A204.1 (cell line): ENCODE measurements around the gene AKR1B15.
A peak's percentile ranks its signal among the peaks of the same experiment; 100 is the strongest.
"Not testable (repeated sequence)": the region's sequence is repeated elsewhere in the genome, so short reads cannot be mapped to it uniquely, and the experiment has no call there.

Experiments used
- FAIRE-seq: peaks from 2 replicates; lab custom pipeline; 2012; peaks lifted over from hg19 to GRCh38; lab: Jason Lieb, UNC

Gene AKR1B15

DNA sequence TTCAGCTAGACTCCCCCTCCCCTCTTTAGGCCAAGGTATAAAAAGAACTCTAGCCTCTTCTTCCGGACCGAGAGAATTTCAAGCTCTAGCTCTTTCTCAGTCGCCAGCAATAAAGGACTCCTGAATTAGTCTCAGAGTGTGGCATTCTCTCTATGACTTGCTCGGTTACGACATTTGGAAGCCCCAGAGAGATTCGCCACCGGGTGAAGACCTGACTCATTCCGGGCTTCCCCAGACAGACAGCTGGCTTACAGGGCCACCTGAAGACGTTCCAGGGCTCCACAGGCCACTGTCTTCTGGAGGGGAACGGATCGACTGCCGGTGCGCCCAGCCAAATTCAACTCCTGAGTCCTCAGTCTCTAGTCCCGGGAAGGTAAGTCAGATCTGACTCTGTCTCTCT, at the start of gene AKR1B15:
TSS of gene AKR1B15 (plus strand) at position 234 of the 400 bp plus-strand sequence. CDS start 15,510 bp downstream, outside the sequence.
- no peak for FAIRE-seq

DNA sequence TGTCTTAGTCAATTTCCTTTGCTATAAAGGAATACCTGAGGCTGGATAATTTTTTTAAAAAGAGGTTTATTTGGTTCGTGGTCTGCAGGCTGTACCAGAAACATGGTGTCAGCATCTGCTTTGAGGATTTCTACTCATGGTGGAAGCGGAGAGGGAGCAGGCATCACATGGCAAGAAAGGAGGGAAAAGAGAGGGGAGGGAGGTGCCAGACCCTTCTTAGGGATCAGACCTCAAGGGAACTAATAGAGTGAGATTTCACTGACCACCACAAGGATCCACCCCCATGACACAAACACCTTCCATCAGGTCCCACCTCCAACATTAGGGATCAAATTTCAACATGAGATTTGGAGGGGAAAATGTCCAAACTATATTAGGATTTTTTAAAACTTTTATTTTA, 48.5 kb upstream of the AKR1B15 start:
- FAIRE-seq: no peak

GRCh38 chr7:134500982-134501381, 47.9 kb upstream of the AKR1B15 start:
- no peak for FAIRE-seq

DNA sequence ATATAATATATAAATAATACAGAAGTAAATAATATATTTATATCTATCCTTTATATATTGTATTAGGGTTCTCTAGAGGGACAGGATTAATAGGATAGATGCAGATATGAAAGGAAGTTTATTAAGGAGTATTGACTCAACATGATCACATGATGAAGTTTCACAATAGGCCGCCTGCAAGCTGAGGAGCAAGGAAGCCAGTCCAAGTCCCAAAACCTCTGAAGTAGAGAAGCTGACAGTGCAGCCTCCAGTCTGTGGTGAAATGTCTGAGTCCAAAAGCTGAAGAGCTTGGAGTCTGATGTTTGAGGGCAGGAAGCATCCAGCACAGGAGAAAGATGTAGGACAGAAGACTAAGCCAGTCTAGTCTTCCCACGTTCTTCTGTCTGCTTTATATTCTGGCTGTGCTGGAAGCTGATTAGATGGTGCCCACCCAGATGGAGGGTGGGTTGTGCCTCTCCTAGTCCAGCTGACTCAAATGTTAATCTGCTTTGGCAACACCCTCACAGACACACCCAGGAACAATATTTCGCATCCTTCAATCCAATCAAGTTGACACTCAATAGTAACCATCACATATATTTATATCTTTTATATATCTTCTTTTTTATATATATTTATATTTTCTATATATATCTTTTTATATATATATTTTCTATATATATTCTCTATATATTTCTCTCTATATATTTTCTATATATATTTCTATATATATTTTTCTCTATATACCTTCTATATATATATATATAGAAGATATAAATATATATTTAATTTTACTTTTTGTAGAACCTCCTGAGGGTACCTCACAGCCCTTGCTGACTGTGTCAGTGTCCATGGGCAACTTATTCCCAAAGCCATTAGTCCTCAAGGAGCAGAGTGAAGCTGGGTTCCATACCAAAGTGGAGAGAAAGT, 46.2 kb upstream of the AKR1B15 start:
- FAIRE-seq: peak; percentile 91

GRCh38 chr7:134504660-134505164, 44.2 kb upstream of the AKR1B15 start:
- FAIRE-seq: no peak

- no peak for FAIRE-seq
Measured at GRCh38 chr7:134505856-134506255, 43.1 kb upstream of the AKR1B15 start.

DNA sequence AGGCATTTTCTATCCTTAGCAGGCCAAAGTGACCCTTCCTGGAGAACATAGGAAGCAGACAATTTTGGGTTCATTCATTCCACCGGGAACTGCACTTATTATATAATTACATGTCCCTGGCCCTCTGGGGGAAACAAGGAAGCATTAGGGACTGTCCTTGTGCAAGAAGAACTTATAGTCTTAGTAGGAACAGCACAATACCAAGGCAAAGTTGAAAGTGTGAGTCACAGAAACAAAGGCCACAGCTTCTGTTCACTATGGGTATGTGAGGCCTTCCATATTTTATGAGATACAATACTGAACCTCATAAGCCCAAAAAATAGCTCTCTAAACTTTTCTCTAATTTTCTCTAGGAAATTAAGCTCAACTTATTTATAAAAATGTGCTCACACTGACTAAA, 39.9 kb upstream of the AKR1B15 start:
- FAIRE-seq: no peak

- no peak for FAIRE-seq
Measured at GRCh38 chr7:134510646-134511045, 38.3 kb upstream of the AKR1B15 start.

- FAIRE-seq: no peak
Measured at GRCh38 chr7:134512271-134512670, 36.6 kb upstream of the AKR1B15 start.

- FAIRE-seq: no peak
Measured at GRCh38 chr7:134513169-134513752, 35.6 kb upstream of the AKR1B15 start.

DNA sequence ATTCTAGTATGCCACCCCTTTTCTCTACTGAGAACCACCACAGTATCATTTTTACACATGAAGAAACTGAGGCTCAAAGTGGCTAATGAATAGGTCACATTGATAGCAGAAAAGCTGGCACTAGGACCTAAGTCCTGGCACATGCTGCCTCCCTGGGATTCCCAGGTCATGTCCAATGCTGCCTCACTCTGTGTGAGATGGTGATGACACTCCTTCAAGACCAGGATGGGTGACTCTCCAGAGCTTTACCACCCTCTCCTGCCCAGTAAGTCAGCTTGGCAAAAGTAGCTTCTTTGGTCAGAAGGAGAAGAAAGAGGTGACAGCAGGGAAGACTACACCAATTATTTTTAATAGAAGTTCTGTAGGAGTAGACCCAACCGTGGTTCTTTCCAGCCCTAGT, 34.8 kb upstream of the AKR1B15 start:
- FAIRE-seq: no peak

DNA sequence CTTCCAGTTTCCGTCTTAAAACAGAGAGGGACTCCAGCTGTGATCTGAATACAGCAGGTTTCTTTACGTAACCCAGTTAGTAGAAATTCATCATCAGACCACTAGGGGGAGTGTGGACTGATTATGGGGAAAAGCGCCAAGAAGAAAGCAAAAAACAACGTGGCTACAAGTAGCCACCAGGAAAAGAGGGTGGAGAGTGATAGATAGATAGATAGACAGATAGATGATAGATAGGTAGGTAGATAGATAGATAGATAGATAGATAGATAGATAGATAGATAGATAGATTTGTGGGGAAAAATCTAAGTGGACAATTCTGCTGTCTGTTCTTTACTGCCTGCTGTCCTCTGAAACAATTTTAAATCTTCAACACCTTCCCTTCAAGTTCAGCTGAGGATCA, 34.2 kb upstream of the AKR1B15 start:
- peak; percentile 43 for FAIRE-seq

DNA sequence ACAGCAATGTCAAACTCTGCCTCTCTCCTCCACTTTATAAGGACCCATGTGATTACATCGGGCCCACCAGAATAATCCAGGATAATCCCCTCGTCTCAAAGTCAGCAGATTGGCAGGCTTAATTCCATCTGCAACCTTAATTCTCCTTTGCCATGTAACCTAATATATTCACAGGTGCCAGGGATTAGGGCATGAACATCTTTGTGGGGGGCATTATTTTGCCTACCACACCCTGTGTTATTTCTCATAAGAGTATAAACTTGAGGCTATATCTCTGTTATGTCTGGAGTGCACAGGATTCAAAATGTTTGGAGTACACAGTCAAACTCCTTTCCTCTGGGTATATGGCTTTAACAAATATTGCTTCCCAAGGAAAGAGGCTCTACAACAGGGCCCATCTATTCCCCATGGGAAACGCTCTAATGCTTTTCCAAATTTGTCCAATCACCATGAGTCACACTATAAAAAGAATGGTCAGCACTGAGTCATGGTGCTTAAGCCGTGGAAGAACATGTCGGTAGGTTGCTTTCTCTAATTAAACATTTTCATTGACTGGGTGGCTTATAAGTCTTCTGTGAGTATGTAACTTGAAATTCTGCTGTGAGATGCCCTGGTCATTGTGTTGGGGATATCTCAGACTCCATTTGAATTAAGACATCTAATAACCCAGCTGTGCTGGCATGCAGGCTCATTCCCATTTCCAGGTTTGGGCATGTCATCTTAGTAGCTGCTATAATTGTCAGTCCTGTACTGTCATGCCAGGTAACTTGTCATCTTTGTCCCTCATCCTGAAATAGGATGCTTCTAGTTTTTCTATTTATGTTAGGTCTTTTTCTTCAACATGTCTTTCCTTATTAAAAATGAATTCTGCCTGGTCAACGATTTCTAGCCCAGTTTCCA, 33.1 kb upstream of the AKR1B15 start:
- FAIRE-seq: no peak

DNA sequence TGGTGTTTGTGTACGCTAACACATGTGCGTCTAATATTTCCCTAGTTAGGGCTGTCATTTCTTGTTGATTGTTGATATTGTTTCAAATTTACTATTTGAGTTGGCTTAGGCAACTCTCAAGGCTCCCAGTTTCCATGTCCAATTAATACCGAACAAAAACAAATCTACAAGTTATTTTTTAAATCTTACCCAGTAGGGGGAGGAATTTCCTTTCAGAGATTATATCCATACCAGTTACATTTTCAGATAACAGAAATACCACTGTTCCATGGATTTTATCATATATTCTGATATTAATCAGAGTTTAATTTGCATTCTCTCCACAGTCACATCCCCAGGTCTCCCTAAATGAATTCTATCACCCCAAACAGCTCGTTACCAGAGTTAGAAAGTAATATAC, 28.8 kb upstream of the AKR1B15 start:
- FAIRE-seq: peak; percentile 69

DNA sequence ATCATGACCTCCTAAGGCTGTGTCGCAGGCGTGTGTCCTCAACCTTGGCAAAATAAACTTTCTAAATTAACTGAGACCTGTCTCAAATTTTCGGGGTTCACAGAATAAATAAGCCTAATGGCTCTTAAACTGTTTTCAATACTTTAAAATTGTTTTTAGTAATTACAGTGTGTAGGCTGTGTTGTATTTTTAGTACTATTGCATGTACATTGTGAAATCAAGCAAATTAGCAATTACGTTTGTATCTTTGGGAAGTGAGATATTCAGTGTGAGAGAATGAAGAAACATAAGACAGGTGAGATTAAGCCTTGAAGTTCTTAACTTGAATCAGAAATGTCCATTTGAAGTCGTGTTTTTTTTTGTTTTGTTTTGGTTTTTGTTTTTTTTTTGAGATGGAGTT, 26.3 kb upstream of the AKR1B15 start:
- FAIRE-seq: no peak

- not testable (repeated sequence) for FAIRE-seq
Measured at GRCh38 chr7:134525449-134525848, 23.5 kb upstream of the AKR1B15 start.

DNA sequence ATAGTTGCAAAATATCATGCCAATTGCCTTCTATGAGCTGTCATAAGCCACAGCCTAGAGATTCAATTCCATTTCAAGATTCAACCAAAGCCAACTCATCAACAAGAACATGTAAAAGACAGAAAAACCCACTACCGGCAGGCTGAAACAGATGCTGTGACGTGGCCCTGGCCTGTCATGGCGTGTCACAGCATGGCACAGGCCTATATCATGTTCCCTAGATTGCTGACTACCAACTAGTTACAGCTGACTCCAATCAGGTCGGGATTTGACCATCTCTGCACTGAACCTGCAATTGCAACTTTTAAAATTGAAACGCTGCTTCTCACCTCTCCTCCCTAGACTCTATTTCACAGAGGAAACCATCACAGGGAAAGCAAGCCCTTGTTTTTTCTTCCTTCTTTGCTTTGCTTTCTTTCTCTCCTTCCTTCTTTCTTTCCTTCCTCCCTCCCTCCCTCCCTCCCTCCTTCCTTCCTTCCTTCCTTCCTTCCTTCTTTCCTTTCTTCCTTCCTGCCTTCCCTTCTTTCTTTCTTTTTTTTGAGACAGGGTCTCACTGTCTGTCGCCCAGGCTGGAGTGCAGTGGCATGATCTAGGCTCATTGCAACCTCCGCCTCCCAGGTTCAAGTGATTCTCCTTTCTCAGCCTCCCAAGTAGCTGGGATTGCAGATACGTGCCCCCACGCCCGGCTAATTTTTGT, 22.2 kb upstream of the AKR1B15 start:
- not testable (repeated sequence) for FAIRE-seq

- no peak for FAIRE-seq
Measured at GRCh38 chr7:134527979-134528371, 20.9 kb upstream of the AKR1B15 start.

DNA sequence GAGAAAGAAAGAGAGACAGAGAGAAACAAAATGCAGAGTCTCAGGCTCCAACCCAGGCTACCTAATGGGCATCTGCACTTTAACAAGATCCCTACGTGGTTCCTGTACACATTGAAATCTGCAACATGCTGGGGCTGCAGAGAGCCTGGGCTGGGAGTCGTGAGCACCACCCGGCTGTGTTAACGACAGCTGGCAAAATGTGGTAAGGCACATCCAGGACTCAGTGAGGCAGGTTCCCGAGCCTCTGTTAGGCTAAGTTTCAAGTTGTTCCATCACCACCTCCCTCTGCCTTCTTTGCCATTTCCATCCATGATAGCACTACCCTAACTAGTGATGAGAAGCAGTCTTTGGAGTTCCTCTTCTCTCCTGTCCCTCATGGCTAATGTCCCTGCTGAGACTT, 20.2 kb upstream of the AKR1B15 start:
- FAIRE-seq: no peak

GRCh38 chr7:134530460-134530859, 18.4 kb upstream of the AKR1B15 start:
- FAIRE-seq: no peak

DNA sequence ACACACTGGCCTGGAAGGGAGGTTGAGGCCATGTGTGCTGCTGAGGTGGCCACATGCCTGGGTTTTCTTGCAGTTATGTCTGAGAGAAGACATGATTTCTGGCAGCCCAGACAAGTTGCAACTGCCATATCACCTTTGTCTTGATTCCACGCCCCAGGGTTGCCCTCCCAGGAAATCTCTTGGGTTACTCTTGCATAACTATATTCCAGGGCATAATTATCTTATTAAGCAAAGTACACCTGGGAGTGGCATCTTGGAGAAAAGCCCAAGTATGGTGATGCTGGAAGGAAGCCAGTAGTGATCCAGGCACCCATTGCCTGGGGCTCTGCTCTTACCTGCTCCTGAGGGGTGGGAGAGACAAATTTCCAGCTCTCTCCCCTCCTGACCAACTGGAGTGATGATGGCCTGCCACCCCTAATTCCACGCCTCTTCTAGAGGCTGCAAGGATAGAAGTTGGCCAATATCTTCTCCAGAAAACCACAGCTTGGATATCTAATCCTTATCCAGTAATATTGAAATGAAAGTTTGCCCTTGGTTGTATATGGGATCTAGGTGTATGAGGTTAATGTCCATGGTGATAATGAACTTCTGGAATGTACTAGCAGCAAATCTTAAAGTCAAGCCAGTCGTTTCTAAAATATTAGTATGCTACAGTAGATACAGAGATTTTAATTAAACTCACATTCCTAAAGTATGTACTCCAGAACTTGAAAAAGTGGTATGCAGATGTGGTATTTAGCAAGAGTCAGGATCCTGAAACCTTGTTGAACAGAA, 16.5 kb upstream of the AKR1B15 start:
- FAIRE-seq: no peak
